DLD1 (cell line): ENCODE results near the gene LOXL1.

Source experiments
- in situ Hi-C: cut with HindIII; loops from 2 replicates; pipeline ENCODE4 v1.10.0; 2017; ENCODE audit warnings: low sequenced_read_pairs

LOXL1 gene

DNA sequence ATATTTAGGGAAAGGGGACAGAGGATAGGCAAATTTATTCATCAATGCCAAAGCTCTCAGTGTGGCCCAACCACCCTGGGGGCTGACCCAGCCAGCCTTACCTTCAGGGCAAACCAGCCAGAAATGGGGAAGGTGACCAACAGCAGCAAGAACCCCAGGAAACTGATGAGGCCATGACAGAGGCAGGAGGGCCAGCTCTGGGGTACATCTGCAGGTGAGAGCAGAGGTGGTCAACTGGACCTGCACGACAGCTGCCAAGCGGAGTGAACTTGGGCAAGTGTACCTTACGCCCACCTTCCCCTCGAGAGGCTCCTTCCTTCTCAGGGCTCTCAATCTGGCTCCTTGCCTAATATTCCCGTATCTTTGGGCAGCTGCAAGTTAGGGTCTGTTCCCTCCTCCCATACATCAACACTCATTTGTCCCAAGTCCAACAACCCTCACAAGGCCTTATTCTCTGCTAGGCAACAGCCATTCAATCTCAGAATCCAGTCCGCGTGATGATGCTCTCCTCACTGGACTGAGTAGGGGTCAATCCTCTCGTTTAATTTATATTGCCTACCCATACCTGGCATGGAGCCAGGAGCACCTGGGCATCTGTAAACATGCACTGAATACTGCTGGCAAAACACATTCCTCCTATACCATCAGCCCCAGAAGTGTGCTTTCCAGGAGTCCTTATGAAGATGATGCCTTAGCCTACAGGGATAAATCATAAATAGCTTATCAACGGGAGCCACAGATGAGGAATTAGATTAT, 64.2 kb downstream of the LOXL1 start:
- in situ Hi-C loops = no loop called here

DNA sequence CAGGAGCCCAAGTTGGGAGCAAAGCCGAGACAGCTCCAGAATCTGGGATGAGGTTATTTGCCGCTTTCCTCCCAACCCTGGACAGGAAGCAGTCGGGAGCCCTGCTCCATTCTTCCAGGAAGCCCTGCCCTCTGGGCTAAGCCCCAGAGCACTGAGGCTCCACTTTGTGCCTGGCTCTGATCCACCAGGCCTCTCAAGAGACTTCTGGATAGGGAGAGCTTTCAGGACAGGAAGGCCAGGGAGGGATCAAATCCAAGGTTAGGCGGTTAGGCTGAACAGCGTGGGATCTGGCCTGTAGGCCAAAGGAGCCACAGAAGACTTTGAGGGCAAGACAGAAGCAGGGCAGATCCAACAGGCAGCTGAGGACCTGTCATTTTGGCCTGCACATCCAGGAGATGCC, 65.0 kb downstream of the LOXL1 start:
- in situ Hi-C loops = no loop called here

DNA sequence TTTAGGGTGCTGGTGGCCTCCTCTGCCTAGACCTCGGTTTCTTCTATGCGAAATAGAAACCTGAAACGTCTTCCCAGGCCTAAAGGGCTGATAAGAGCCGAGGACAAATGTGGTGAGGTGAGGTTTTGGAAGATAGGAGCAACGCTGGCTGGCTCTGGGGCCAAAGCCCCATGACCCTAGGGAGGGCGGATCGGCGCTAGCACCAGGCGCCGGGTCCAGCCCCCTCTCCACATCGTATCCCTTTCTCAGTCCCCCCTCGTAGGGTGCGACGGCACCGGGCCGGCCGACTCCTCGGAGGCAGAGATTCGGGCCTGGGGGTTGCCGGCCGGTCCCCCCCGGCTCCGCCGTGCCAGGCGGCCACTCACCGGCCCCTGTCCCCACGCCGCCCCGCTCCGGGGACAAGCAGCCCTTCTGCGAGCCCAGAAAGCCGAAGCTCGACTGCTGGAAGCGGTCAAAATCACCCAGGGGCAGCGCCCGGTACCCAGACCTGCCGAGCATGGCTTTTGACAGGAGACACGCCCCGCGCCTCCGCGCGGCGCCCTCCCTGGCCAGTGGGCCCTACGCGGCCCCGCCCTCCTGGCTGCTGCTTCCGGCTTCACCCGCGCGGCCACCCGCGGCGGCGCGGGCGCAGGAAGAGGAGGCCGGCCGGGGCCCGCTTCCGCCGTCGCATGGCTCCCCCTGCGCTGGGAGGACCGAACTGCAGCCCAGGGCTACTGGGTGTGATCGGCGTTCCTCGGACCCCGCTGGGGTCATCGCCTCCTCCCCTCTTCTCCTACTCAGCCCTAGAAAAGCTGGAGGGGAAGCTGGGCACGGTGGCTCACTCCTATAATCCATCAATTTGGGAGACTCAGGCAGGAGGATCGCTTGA, 65.7 kb downstream of the LOXL1 start, which contains the start of gene STOML1:
TSS of gene STOML1 (minus strand) at position 570 of the 868 bp plus-strand sequence. CDS start at position 498, 72 bp downstream.
- in situ Hi-C loops = no loop called here

DNA sequence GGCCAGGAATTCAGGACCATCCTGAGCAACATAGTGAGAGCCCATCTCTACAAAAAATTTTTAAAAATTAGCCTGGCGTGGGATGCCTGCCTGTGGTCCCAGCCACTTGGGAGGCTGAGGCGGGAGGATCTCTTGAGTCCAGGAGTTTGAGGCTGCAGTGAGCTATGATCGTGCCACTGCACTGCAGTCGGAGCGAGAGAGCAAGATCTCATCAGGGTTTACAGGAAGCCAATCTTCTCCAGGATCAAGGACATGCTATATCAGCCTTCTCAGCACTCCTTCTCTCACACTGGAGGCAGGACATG, 66.3 kb downstream of the LOXL1 start:
- in situ Hi-C loops = no loop called here

DNA sequence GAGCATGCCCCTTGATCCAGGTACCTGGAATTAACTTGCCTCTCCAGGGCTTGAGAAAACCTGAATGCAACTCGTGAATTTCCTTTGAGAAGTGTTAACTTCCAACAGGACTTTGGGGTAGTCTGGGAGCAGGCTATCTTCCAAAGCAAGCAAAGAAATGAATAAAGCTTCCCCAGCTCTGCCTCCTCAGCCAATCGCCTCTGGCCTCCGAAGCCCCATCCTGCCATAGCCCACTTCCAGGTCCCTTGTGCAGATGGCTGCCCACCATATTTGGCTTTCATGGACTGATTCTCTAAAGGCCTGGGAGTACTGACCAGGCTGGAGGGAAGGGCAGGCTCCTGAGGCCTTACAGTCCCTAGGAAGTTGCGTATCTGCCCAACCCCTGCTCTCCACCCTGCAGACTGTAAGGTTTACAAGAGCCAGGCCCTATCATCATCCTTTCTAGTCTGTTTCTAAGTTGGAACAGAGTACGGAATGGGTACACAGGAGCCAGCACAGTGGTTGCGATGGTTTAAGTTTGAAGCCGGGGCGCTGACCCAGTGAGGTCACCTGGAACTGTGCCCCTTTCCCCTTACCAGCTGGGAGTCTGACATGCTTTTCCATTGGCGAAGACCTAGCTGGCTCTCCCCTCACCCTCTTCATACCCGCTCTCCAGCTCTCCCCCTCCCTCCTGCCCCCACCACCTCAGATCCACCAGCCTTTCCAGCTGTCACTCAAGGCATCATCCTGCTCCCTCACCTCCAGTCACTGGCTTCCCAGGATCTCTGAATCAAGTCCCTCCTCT, 67.1 kb downstream of the LOXL1 start:
- in situ Hi-C loops = no loop called here

DNA sequence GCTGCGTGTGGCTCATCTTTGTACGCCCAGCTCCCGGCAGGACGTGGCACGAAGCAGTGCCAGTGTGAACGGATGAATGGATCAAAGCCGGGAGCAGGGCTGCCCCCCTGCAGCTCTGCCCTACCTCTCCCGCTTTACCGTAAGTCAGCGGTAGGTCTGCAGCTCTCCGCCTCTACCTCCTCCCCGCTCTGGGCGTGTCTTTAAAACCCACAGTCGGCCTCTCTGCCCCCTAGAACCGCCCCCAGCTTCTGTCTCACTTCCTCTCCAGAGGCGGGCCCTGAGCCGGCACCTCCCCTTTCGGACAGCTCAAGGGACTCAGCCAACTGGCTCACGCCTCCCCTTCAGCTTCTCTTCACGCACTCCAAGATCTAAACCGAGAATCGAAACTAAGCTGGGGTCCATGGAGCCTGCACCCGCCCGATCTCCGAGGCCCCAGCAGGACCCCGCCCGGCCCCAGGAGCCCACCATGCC, 68.2 kb downstream of the LOXL1 start, which contains the start of gene PML:
TSS of gene PML (plus strand) at position 304 of the 471 bp plus-strand sequence. CDS start at position 401, 97 bp downstream.
- in situ Hi-C loops = no loop called here

DNA sequence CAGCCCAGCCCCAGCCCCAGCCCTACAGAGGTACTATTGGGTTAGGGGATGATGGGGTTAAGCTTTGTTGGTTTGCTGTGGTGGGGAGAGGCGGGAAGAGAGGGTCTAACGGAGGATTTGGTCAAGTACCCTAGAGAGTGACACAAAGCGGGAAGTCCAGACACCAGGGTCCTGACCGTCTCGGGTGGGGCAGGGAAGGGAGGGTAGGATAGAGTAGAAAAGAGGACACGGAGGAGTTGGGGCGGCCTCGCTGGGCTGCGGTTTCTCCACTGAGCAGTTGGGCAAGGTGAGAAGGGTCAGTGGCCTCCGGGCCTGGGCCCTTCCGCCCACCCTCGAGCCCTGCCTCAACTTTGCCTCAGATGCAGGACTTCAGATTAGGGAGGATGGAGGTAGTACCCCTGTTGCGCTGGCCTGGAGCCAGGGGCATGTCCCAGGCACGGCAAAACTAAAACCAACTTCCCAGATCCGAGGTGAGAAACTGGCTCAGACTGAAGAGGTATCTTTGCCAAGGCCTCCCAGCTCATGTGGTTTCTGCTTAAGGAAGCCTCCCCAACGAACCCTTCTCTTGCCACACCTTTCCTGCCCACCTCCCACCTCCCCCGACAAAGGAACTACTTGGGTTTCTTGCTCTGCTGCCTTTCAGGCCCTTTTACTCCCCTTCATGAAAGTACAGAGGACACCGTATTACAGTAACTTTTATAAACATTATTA, 68.8 kb downstream of the LOXL1 start:
- in situ Hi-C loops = no loop called here

DNA sequence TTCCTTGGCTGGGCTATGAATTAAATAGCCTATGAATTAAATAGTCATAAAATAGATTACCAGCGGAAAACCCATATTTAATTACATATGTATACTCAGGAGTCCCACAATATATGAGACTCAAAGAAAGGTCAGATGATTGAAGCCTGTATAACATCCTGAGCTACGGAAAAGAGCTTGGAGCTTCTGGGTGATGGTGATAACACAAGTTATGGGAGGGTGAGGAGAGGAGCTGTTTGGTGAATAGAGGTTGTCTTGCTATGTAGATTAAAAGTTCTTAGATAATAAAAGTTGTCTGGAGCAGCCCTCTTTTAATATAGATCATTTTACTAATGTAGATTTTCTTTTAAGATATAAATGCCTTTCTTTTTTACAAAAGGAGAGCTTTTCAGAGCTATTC, 70.0 kb downstream of the LOXL1 start:
- in situ Hi-C loops = no loop called here

DNA sequence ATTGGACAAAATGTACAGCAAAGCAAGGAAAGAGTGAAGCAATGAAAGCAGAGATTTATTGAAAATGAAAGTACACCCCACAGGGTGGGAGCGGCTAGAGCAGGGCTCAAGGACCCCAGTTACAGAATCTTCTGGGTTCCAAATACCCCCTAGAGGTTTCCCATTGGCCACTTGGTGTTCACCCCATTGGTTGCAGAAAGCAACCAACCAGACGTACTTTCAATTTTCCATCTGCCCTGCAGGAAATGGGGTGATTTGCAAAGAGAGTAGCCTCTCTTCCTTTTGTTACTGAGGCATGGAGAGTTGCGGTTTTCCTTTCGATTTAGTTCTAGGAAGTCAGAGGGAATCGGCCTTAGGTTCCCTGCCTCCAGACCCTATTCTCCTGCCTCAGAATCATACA, 70.7 kb downstream of the LOXL1 start:
- in situ Hi-C loops = no loop called here

DNA sequence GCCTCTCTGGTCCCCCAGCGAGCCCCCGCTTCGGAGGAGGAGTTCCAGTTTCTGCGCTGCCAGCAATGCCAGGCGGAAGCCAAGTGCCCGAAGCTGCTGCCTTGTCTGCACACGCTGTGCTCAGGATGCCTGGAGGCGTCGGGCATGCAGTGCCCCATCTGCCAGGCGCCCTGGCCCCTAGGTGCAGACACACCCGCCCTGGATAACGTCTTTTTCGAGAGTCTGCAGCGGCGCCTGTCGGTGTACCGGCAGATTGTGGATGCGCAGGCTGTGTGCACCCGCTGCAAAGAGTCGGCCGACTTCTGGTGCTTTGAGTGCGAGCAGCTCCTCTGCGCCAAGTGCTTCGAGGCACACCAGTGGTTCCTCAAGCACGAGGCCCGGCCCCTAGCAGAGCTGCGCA, 71.7 kb downstream of the LOXL1 start:
- in situ Hi-C loops = no loop called here
